Uterus (tissue), 2 donors: ENCODE results near the gene TMEM120A.

Source experiments
- POLR2A ChIP-seq, 2 donors: fragments of 450-650 bp; IDR thresholded peaks; one replicate each; pipeline ENCODE4 v1.6.1; 2016; ENCODE audit warnings: antibody characterized with exemption in 2 of 2, mild to moderate bottlenecking in 1 of 2, moderate library complexity in 1 of 2
- TF ChIP-seq, protein P1 (sequence below), 4 experiments: fragments of 200-600 bp in 2 of 4; fragments of 450-650 bp in 2 of 4; sonication (generic) in 2 of 4; IDR thresholded peaks; one replicate each; pipeline ENCODE4 v1.5.1; 2016 to 2019; ENCODE audit warnings: antibody characterized with exemption in 4 of 4, mild to moderate bottlenecking in 2 of 4, moderate library complexity in 1 of 4

DNA sequence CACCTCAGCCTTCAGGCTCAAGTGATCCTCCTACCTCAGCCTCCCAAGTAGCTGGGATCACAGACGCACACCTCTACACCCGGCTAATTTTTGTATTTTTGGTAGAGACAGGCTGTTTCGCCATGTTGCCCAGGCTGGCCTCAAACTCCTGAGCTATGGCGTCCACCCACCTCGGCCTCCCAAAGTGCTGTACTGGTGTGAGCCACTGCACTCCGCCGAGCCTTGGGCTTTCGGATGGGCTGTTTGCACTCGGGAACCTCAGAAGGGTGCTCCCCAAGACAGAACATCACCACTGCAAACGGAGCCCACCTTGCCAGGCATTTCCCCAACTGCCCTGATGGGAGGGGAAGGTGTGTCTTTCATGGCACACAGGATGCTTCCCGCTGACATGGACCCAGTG lies 27.3 kb downstream of the TMEM120A start:
- no peak for TF ChIP-seq POLR2A (IDR thresholded peaks at IDR 0.05)
- TF ChIP-seq, protein P1, sequence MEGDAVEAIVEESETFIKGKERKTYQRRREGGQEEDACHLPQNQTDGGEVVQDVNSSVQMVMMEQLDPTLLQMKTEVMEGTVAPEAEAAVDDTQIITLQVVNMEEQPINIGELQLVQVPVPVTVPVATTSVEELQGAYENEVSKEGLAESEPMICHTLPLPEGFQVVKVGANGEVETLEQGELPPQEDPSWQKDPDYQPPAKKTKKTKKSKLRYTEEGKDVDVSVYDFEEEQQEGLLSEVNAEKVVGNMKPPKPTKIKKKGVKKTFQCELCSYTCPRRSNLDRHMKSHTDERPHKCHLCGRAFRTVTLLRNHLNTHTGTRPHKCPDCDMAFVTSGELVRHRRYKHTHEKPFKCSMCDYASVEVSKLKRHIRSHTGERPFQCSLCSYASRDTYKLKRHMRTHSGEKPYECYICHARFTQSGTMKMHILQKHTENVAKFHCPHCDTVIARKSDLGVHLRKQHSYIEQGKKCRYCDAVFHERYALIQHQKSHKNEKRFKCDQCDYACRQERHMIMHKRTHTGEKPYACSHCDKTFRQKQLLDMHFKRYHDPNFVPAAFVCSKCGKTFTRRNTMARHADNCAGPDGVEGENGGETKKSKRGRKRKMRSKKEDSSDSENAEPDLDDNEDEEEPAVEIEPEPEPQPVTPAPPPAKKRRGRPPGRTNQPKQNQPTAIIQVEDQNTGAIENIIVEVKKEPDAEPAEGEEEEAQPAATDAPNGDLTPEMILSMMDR (IDR thresholded peaks at IDR 0.05), result no peak
